NCI-H226 (cell line): ENCODE data around the gene CCDC51.
A peak's percentile ranks its signal among the peaks of the same experiment; 100 is the strongest.
"Not testable (repeated sequence)": the region's sequence is repeated elsewhere in the genome, so short reads cannot be mapped to it uniquely, and the experiment has no call there.

Experiments
- DNase-seq: peaks from one replicate; pipeline ENCODE4 v3.0.0-alpha.2; 2015

CCDC51 gene

DNA sequence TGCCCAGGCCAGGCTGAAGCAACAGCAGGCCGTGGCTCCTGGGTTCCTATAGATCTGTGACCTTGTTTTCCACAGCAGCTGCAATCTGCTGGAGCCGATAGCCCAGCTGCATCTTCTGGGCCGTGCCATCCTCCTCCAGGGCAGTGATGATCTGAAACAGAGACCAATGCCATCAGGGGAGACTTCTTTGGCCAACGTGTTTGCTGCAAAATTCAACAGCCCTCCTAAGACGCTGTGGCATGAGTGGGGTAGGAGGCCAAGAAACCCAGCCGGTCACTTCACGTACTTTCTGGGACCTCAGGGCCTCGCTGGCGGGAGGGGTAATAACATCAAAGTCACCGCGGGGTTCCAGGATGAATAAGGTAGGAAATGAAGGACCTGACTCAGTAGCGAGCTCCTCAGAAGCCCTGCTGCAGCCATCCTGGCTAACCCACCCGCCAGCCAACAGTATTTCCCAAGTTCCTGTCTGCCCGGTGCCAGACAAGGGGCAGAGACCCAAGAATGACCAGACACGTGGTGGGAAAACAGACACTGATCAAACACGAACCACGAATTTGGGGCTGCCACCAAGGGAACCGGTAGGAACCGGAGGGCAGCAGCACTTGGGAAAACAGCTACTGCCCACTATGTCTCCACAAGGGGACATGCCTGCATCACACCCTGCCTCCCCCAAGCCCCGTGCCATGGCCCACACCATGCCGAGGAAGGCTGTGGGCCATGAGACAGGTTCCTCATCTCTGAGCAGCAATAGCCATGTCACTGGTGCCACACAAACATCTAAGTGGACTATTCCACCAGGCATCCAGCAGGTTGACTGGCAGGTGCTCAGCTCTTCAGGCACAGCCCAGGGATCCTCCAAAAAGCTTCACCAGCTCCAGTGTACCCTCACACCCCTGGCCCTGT, 35.2 kb downstream of the CCDC51 start:
- DNase-seq: no peak

DNA sequence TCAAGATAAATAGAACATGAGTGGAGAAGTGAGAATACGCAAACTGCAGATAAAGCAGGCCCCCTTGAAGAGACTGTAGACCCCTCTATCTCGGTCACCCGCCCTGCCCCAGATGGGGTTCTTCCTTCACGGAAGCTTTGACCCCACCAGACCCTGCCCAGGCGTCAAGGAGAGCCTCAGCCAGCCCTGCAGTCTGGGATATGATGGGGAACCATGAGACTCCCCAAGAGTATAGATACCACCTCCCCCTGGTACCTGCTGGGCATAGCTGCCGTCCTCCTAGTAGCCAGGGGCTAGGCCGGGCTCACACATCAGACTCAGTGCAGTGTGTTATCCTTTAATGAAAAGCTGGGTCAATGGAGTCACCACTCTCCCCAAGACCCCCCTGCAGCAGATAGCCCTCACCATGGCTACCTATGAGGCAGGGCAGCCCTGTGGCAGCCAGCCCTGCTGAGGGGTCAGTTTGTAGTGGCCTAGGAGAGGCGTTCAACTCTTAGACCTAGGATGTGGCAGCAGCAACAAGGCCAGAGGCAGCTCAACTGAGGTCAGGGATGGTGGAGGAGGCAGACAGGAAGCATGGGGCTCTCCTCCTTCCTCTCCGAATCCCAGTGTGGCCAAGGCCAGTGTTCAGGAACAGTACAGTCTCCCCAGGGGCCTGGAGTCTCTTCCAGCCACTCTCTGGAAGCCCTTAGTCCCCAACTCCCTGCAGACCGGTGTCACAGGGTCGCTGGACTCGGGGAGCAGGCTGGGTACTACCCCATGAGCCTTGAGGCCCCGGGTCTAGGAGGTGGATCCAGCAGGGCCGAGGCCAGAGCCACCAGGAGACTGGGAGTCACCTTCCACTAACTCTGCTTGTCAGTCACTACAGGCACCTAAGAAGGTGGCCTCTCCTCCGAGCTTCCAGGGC, 36.1 kb downstream of the CCDC51 start:
- DNase-seq: no peak

DNA sequence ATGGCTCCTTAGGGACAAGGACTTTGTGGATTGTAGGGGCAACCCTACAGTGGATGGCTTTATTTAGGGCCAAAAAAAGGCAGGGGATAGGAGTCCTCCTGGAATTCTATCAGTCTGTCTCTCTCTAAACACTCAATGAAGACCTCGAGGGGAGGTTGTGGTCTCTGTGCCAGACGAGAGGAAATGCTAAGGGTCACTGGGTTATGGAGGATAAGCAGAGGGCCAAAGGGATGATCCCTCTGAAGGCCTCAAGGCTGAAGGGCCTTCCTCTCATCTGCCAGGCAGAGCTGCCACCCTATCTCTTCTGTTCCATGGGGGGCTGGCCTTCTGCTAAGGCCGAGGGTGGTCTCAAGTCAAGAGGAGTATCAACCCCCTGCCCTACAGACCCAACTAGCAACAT, 37.0 kb downstream of the CCDC51 start:
- no peak for DNase-seq

- DNase-seq: peak; percentile 74
These were observed 37.6 kb downstream of the CCDC51 start for GRCh38 chr3:48402281-48402732.

- not testable (repeated sequence) for DNase-seq
These were observed 38.5 kb downstream of the CCDC51 start for GRCh38 chr3:48401434-48401901.

- peak; percentile 39 for DNase-seq
These were observed 39.0 kb downstream of the CCDC51 start for GRCh38 chr3:48400824-48401433.

DNA sequence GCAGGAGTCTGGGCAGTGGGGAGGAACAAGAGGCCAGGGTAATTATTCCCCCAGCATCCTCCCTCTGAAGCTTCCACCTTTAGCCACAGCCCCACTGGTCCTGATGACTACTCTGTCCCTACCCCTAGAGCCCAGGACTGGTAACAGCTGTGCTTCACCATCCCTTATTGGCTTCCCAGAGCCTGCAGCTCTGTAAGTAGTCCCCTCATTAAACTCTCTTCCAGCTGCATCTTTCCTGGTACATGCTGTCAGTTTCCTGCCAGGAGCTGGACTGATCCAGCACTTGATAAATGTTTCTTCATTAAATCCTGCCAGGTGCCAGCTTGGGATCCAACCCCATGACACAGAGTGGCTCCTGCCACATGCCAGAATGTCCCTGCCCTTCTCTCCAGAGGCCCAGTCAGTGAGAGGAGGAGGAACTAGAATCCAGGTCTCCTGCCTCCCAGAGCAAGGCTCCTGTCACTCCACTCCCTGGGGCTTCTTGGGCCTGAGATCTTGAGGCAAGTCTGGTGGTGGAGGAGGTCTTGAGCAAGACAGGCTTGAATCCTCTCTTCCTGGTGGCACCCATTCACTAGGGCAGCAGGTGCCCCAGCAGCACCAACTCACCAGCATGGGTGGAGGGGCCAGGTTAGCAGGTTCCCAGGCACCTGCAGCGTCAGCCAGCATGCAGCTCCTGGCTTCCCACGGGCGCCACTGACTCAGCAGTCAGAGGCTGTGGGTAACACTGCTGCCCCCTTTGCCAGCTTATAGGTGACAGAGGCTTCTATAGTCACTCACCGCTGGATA, 40.3 kb downstream of the CCDC51 start:
- no peak for DNase-seq

DNA sequence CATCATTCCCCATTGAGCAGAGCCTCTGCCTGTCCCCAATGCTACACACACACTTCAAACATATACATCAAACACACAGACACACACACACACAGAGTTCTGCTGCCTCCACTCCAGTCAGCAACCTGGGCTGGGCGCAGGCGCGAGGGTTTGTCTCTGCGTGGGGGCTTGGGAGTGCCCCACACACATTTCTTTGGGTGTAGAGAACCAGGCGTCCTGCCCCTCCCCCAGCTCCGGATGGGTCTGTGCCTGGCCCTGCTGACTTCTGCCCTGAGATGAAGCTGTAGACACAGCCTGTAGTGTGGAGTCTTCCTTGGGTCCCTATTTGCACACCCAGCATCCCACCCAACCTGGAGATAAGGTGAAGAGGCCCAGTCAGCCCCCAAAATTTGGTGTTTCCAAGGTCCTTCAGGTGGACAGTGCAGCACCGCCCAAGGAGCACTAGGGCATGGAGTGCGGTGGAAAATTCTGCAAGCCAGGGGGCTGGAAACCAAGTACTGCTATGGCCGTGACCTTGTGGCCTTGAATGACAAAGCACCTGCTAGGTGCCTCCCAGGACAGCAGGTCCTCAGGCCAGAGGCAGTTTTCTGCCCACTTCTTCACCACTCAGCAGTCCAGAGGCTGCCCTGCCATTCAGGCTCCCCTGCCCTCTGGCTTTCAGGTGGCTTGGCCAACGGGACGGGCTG, 41.1 kb downstream of the CCDC51 start:
- DNase-seq: no peak

GRCh38 chr3:48397767-48398681, 41.9 kb downstream of the CCDC51 start:
- DNase-seq: no peak

GRCh38 chr3:48395714-48396113, 44.2 kb downstream of the CCDC51 start:
- no peak for DNase-seq

DNA sequence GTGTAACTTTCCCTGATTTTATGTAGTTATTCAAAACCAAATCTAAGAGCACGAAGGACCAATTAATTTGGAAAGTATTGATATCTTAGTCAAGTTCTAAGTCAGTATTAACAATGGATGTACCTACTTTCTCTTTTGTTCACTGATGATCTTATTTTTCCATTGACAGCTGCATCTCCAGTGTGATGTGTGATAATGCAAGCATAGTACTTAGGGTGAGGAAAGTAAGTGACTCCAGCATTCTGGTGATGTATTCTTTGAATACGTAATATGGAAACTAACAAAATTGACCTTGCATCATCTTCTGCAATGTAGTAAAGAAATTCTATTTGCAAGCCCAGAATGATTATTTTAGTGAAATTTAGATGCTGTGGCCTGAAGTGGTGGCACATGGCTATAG, 45.5 kb downstream of the CCDC51 start:
- DNase-seq: no peak

DNA sequence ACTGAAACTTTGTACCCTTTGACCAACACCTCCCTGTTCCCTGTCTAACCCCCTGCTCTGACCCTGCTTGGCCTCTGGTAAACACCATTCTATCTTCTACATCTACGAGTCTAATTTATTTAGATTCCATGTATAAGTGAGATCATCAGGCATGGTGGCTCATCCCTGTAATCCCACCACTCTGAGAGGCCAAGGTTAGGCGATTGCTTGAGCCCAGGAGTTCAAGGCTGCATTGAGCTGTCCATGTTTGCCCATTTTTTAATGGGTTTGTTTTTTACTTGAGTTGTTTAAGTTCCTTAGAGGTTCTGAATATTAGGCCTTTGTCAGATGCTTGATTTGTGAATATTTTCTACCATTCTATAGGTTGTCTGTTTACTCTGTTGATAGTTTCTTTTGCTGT, 51.0 kb downstream of the CCDC51 start:
- no peak for DNase-seq

DNA sequence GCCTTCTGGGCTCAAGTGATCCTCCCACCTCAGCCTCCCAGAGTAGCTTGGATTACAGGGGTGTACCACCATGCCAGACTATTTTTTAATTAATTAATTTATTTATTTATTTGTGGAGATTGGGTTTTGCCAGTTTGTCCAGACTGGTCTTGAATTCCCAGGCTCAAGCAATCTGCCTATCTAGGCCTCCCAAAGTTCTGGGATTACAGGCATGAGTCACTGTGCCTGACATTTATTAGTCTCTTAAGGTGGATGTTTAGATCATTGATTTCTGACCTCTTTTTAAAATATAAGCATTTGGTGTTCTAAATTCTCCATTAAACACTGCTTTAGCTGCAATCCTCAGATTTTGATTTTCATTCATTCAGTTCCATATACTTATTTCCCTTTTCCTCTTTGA, 52.3 kb downstream of the CCDC51 start:
- no peak for DNase-seq
